Hippocampal formation (tissue), 2 donors: ENCODE data around the gene JMJD6.
"Not testable (repeated sequence)": the region's sequence is repeated elsewhere in the genome, so short reads cannot be mapped to it uniquely, and the experiment has no call there.

ENCODE experiments used
- DNase-seq, 2 donors: peaks; one replicate each; lab custom pipeline; 2025; lab: John Stamatoyannopoulos, UW

JMJD6 gene

DNA sequence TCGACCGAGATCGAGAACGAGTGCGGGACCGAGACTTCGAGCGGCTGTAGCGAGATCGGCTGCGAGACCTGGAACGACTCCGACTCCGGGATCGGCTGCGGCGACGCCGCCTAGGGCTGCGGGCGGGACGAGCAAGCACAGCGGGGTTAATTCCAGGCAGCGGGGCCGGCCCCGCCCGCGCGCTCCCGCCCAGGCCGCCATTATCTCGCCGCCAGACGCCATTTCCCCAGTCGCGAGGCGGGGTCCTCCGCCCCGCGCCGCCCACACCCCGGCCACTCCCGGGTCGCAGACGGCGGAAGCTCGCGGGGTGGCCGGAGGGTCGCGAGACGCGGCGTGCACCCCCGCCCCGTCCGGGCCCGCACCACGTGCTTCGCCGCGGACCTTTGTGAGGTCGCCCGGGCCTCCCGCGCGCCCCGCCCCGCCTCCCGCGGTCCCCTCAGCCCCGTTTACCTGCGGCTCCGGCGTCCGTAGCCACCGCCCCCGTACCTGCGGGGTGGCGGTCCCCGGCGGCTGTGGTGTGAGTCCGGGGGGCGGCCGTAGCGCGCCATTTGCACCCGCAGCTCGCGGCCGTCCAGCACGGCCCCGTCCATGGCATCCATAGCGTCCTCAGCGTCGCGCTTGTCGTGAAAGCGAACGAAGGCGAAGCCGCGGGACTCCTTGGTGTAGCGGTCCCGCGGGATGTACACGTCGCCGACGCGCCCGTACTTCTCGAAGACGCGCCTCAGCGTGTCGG, 10.1 kb upstream of the JMJD6 start:
- peak; percentile 60 to 67 for DNase-seq

GRCh38 chr17:76735586-76736348, 9.4 kb upstream of the JMJD6 start:
- DNase-seq, result no peak

GRCh38 chr17:76735006-76735405, 8.6 kb upstream of the JMJD6 start:
- DNase-seq, result no peak

- no peak for DNase-seq
These were observed 7.9 kb upstream of the JMJD6 start for GRCh38 chr17:76734080-76734840.

- DNase-seq, result no peak
These were observed 7.2 kb upstream of the JMJD6 start for GRCh38 chr17:76733618-76733957.

- DNase-seq, result no peak
These were observed 6.6 kb upstream of the JMJD6 start for GRCh38 chr17:76732734-76733617.

DNA sequence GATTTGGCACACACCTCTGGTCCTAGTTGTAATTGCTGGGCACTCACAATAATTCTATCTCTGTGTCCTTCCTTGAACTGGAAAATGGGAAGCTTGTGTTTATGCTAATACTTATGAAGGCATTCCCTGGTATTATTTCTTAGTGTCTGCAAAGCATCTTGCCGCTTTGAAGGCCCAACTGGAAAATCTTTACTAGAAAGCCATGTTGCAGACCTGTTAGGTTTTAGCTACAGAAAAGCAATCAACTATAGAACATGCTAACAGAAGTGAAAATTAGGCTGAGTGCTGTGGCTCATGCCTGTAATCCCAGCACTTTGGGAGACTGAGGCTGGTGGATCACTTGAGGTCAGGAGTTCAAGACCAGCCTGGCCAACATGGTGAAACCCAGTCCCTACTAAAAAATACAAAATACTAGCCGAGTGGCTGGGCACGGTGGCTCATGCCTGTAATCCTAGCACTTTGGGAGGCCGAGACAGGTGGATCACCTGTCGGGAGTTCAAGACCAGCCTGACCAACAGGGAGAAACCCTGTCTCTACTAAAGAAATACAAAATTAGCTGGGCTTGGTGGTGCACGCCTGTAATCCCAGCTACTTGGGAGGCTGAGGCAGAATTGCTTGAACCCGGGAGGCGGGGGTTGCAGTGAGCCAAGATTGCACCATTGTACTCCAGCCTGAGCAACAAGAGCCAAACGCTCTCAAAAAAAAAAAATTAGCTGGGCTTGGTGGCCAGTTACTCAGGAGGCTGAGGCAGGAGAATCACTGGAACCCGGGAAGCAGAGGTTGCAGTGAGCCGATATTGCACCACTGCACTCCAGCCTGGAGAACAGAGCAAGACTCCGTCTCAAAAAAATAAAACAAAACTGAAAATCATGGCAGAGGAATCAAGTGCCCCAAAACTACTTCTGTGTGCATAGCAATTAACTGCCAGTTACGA, 5.7 kb upstream of the JMJD6 start:
- not testable (repeated sequence) for DNase-seq

- no peak for DNase-seq
These were observed 1.5 kb upstream of the JMJD6 start for GRCh38 chr17:76727745-76728456.

GRCh38 chr17:76726776-76727718, 641 bp upstream of the JMJD6 start, which contains the start of gene METTL23:
Gene METTL23 (plus strand): TSS chr17:76726839. CDS start chr17:76729711, 2,872 bp downstream.
- DNase-seq, result no peak

DNA sequence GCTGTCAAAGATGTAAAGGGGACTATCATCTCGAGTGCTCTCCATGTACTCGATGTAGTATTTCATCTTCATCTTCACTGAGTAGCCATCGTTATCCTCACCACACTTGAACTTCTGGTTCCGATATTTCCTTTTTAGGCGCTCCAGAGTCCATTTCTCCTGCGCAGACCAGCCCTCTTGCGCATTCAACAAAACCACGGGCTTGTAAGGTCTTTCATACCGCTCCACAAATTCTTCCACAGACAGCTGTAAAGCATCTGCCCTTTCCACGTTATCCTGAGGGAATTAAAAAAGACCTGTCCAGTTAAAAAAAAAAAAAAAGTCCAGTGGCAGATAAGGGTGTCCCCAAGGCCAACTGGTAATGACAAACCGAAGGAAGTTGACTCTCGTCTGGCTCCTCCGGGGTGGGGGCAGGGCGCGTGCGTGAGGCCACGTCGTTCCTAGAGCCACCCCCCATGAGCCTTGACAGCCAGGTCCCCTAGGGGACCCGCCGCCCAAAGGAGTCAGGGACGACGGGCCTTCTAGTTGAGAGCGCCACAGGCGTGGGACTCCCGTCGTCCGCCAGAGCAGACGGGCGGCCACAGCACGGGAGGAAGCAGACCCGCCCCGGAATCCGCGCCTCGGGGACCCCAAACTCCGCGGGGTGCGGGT, 701 bp downstream of the JMJD6 start:
- peak in 1 of 2 donors; percentile 16 for DNase-seq

DNA sequence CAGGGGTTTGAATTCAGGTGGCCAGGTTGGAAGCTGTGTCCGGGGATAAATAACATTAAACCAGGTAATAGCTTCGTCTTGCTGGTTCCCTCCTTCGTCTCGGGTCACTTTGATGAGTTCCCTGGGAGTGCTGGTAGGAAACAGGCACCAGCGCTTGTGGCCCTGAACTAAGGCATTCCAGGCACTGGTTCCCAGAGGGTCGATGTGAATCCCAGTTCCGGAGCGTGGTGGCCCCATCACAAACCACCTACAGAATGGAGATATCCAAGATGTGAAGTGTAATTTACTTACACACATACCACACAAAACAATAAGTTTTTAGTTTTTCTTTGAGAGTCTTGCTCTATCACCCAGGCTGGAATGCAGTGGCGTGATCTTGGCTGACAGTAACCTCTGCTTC, 2.6 kb downstream of the JMJD6 start:
- no peak for DNase-seq

GRCh38 chr17:76722977-76723376, 3.4 kb downstream of the JMJD6 start:
- not testable (repeated sequence) for DNase-seq

- no peak for DNase-seq
These were observed 4.1 kb downstream of the JMJD6 start for GRCh38 chr17:76722279-76722678.

DNA sequence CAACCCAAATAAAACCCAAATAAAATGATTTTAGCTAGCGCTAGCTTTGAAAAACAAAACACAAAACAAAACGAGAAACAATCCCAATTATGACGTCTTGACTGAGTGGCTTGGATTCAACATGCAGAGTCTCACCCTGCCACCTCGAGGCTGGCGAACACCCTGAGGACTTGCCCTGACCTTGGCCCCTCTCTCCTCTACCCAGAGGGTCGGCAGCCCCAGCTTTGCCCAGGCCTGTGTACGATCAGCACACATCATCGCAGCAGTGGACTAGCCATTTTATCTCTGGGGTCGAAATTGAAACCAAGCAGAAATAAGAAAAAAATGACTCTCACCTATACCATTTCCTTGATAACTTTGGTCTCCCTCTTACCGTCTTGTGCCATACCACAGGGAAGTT, 4.9 kb downstream of the JMJD6 start:
- DNase-seq, result no peak

- DNase-seq, result no peak
These were observed 5.5 kb downstream of the JMJD6 start for GRCh38 chr17:76720941-76721340.

- DNase-seq, result no peak
These were observed 6.2 kb downstream of the JMJD6 start for GRCh38 chr17:76720211-76720610.

- no peak for DNase-seq
These were observed 7.9 kb downstream of the JMJD6 start for GRCh38 chr17:76718516-76718915.

GRCh38 chr17:76716839-76717215, 9.6 kb downstream of the JMJD6 start:
- DNase-seq, result no peak
